ENCODE measurements around the gene EGFR. TPM values are rescaled to one million over a fixed set of nuclear protein-coding genes. Genes with fewer than 3 reads are reported as not detected.

Gene EGFR
- total RNA-seq (not detected), polyA plus RNA-seq (not detected)

GRCh38 chr7:55018361-55019190, at the start of gene EGFR:
Gene EGFR (plus strand): TSS chr7:55019017. CDS start chr7:55019278, 261 bp downstream.
- POLR2A ChIA-PET (ENCODE audit: partially characterized antibody), result no interaction called here
- Histone ChIP-seq H3K4me3 (ENCODE audit: low read length in 2 of 2) (no peak within 1 kb of the TSS), H3K27me3 (ENCODE audit: insufficient read depth, low read length) (peaks cover 12% of the 10 kb centered on the region), H3K27ac (ENCODE audit: low read depth, low read length) (no peak within 1 kb of the TSS), H3K4me1 (ENCODE audit: insufficient read depth, low read length) (no peaks in the 10 kb centered on the region), H3K36me3 (ENCODE audit: insufficient read depth, low read length) (no peaks in the 10 kb centered on the region), H3K9me3 (ENCODE audit: control insufficient read depth in 1 of 2, low read length in 2 of 2) (no peaks in the 10 kb centered on the region)
- peaks cover 27 to 45% of the 10 kb centered on the region in 2 donors for H3K27me3 Mint-ChIP-seq
- peak within 1 kb of the TSS in 5 of 8 donors; percentile 6 to 61 (median 29) for H3K4me3 Mint-ChIP-seq
- H3K9me3 Mint-ChIP-seq, result peaks cover 0 to 4% (median 1%) of the 10 kb centered on the region in 8 donors
- no peak within 1 kb of the TSS for H3K27ac Mint-ChIP-seq
- intact Hi-C loops (cut with micrococcal nuclease), result no loop called here
- no peak for DNase-seq
- CTCF ChIA-PET (ENCODE audit: partially characterized antibody), result no interaction called here
- no peaks in the 10 kb centered on the region for H3K36me3 Mint-ChIP-seq
- H3K4me1 Mint-ChIP-seq, result peaks cover 0 to 2% (median 0%) of the 10 kb centered on the region in 4 donors

GRCh38 chr7:54969208-54969967, 49.4 kb upstream of the EGFR start:
- H3K4me3 ChIP-seq (ENCODE audit: low read length in 2 of 2), result no peak overlapping the region
- no peaks in the 10 kb centered on the region for H3K36me3 ChIP-seq (ENCODE audit: insufficient read depth, low read length)
- no peaks in the 10 kb centered on the region for H3K4me1 ChIP-seq (ENCODE audit: insufficient read depth, low read length)
- DNase-seq, result no peak
- peaks cover 0 to 11% (median 8%) of the 10 kb centered on the region in 8 donors for H3K9me3 Mint-ChIP-seq
- ChIA-PET POLR2A (ENCODE audit: partially characterized antibody) (no interaction called here), CTCF (ENCODE audit: partially characterized antibody) (no interaction called here)
- no peaks in the 10 kb centered on the region for H3K36me3 Mint-ChIP-seq
- no peaks in the 10 kb centered on the region for H3K9me3 ChIP-seq (ENCODE audit: control insufficient read depth in 1 of 2, low read length in 2 of 2)
- intact Hi-C loops (cut with micrococcal nuclease), result no loop called here
- H3K27ac ChIP-seq (ENCODE audit: low read depth, low read length), result no peak overlapping the region
- H3K4me1 Mint-ChIP-seq, result no peaks in the 10 kb centered on the region
- H3K27me3 Mint-ChIP-seq, result peaks cover 2 to 4% of the 10 kb centered on the region in 2 donors
- no peaks in the 10 kb centered on the region for H3K27me3 ChIP-seq (ENCODE audit: insufficient read depth, low read length)
- H3K4me3 Mint-ChIP-seq, result no peak overlapping the region
- no peak overlapping the region for H3K27ac Mint-ChIP-seq

GRCh38 chr7:54972733-54973294, 46.0 kb upstream of the EGFR start:
- Mint-ChIP-seq H3K4me1 (no peaks in the 10 kb centered on the region), H3K27ac (no peak overlapping the region), H3K27me3 (peaks cover 1 to 4% of the 10 kb centered on the region in 2 donors), H3K36me3 (no peaks in the 10 kb centered on the region), H3K4me3 (no peak overlapping the region), H3K9me3 (peaks cover 0 to 11% (median 7%) of the 10 kb centered on the region in 8 donors)
- no peak overlapping the region for H3K4me3 ChIP-seq (ENCODE audit: low read length in 2 of 2)
- H3K4me1 ChIP-seq (ENCODE audit: insufficient read depth, low read length), result no peaks in the 10 kb centered on the region
- no peaks in the 10 kb centered on the region for H3K9me3 ChIP-seq (ENCODE audit: control insufficient read depth in 1 of 2, low read length in 2 of 2)
- H3K36me3 ChIP-seq (ENCODE audit: insufficient read depth, low read length), result no peaks in the 10 kb centered on the region
- no peaks in the 10 kb centered on the region for H3K27me3 ChIP-seq (ENCODE audit: insufficient read depth, low read length)
- DNase-seq, result no peak
- intact Hi-C loops (cut with micrococcal nuclease), result no loop called here
- no peak overlapping the region for H3K27ac ChIP-seq (ENCODE audit: low read depth, low read length)
- POLR2A ChIA-PET (ENCODE audit: partially characterized antibody), result no interaction called here
- CTCF ChIA-PET (ENCODE audit: partially characterized antibody), result no interaction called here

GRCh38 chr7:54978364-54979116, 40.3 kb upstream of the EGFR start:
- H3K27ac Mint-ChIP-seq, result no peak overlapping the region
- ChIA-PET POLR2A (ENCODE audit: partially characterized antibody) (no interaction called here), CTCF (ENCODE audit: partially characterized antibody) (interaction anchor here (0.6 kb wide), 1 partner anchor 265 kb away, joined by 3 read pairs; no protein-coding TSS in a partner anchor)

DNA sequence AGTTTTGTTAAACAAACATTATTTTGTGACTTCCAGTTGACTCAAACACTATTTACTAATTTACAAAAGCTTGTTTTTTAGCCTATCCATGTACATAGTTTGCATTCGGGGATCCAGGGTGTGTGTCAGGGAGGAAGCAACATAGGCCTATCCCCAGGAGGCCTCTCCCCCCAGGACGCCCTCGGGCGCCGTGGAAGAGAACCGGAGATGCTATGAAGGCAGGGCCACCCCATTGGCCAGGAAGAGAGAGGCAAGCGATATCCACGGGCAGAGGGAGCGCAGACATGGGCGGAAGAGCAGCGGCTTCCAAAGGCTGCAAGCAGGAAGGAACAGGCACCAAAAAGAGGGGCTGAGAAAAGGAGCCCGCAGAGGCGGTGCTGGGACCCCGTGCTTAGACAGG, 38.3 kb upstream of the EGFR start:
- DNase-seq, result no peak
- Mint-ChIP-seq H3K4me3 (no peak overlapping the region), H3K27me3 (peaks cover 4 to 5% of the 10 kb centered on the region in 2 donors), H3K36me3 (no peaks in the 10 kb centered on the region), H3K27ac (no peak overlapping the region), H3K4me1 (no peaks in the 10 kb centered on the region), H3K9me3 (peaks cover 0 to 9% (median 0%) of the 10 kb centered on the region in 8 donors)
- Histone ChIP-seq H3K27me3 (ENCODE audit: insufficient read depth, low read length) (no peaks in the 10 kb centered on the region), H3K4me1 (ENCODE audit: insufficient read depth, low read length) (no peaks in the 10 kb centered on the region), H3K27ac (ENCODE audit: low read depth, low read length) (no peak overlapping the region), H3K4me3 (ENCODE audit: low read length in 2 of 2) (no peak overlapping the region), H3K36me3 (ENCODE audit: insufficient read depth, low read length) (no peaks in the 10 kb centered on the region), H3K9me3 (ENCODE audit: control insufficient read depth in 1 of 2, low read length in 2 of 2) (no peaks in the 10 kb centered on the region)
- ChIA-PET CTCF (ENCODE audit: partially characterized antibody) (no interaction called here), POLR2A (ENCODE audit: partially characterized antibody) (no interaction called here)
- intact Hi-C loops (cut with micrococcal nuclease), result no loop called here

More at GRCh38 chr7:54978364-54979116, 40.3 kb upstream of the EGFR start:
- intact Hi-C loops (cut with micrococcal nuclease), result no loop called here
- no peaks in the 10 kb centered on the region for H3K4me1 Mint-ChIP-seq
- Histone ChIP-seq H3K27ac (ENCODE audit: low read depth, low read length) (no peak overlapping the region), H3K4me1 (ENCODE audit: insufficient read depth, low read length) (no peaks in the 10 kb centered on the region), H3K36me3 (ENCODE audit: insufficient read depth, low read length) (no peaks in the 10 kb centered on the region), H3K9me3 (ENCODE audit: control insufficient read depth in 1 of 2, low read length in 2 of 2) (no peaks in the 10 kb centered on the region), H3K27me3 (ENCODE audit: insufficient read depth, low read length) (no peaks in the 10 kb centered on the region), H3K4me3 (ENCODE audit: low read length in 2 of 2) (no peak overlapping the region)
- peaks cover 0 to 6% (median 0%) of the 10 kb centered on the region in 8 donors for H3K9me3 Mint-ChIP-seq
- DNase-seq, result no peak
- no peak overlapping the region for H3K4me3 Mint-ChIP-seq
- peaks cover 1 to 4% of the 10 kb centered on the region in 2 donors for H3K27me3 Mint-ChIP-seq
- no peaks in the 10 kb centered on the region for H3K36me3 Mint-ChIP-seq

DNA sequence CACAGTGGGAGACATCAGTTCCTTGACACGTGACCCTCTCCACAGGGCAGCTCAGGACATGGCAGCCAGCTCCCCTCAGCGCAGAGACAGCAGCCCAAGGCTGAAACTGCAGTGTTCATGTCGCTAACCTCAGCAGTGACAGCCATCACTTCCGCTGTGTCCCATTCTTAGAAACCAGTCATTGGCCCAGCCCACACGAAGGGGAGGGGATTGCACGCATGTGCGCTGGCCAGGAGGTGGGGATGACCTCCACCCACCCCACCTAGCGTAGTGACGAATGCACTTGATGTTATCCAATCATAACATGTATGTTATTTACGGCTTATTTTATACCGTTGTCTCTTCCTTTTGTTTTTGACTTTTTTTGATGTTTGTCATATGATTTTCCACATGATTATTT, 36.9 kb upstream of the EGFR start:
- Histone ChIP-seq H3K4me1 (ENCODE audit: insufficient read depth, low read length) (no peaks in the 10 kb centered on the region), H3K9me3 (ENCODE audit: control insufficient read depth in 1 of 2, low read length in 2 of 2) (no peaks in the 10 kb centered on the region), H3K36me3 (ENCODE audit: insufficient read depth, low read length) (no peaks in the 10 kb centered on the region), H3K27me3 (ENCODE audit: insufficient read depth, low read length) (no peaks in the 10 kb centered on the region), H3K27ac (ENCODE audit: low read depth, low read length) (no peak overlapping the region), H3K4me3 (ENCODE audit: low read length in 2 of 2) (no peak overlapping the region)
- Mint-ChIP-seq H3K27ac (no peak overlapping the region), H3K27me3 (peaks cover 4 to 9% of the 10 kb centered on the region in 2 donors), H3K4me3 (no peak overlapping the region), H3K4me1 (no peaks in the 10 kb centered on the region), H3K9me3 (peaks cover 0 to 9% (median 0%) of the 10 kb centered on the region in 8 donors), H3K36me3 (no peaks in the 10 kb centered on the region)
- DNase-seq, result no peak
- intact Hi-C loops (cut with micrococcal nuclease), result no loop called here
- ChIA-PET CTCF (ENCODE audit: partially characterized antibody) (no interaction called here), POLR2A (ENCODE audit: partially characterized antibody) (no interaction called here)

All from CD4-positive, alpha-beta memory T cell (primary cell).